Measurements from ENCODE around the gene SKI.
"Not testable (repeated sequence)": the region's sequence is repeated elsewhere in the genome, so short reads cannot be mapped to it uniquely, and the experiment has no call there.

Gene SKI

GRCh38 chr1:2252423-2252822 lies 24.3 kb downstream of the SKI start:
- peaks cover 35% of the 10 kb centered on the region for H3K4me1 Mint-ChIP-seq
- no peak for DNase-seq (ENCODE audit: low spot score in 2 of 2)
- ATAC-seq = no peak
- peaks cover 7% of the 10 kb centered on the region for H3K36me3 Mint-ChIP-seq
- no peak overlapping the region for H3K4me3 Mint-ChIP-seq
- H3K9me3 Mint-ChIP-seq = no peaks in the 10 kb centered on the region
- peak overlapping the region; percentile 84 for H3K27ac Mint-ChIP-seq

GRCh38 chr1:2253036-2253796 lies 25.1 kb downstream of the SKI start:
- no peak for ATAC-seq
- H3K4me3 Mint-ChIP-seq = no peak overlapping the region
- peaks cover 14% of the 10 kb centered on the region for H3K36me3 Mint-ChIP-seq
- no peaks in the 10 kb centered on the region for H3K9me3 Mint-ChIP-seq
- H3K27ac Mint-ChIP-seq = peak overlapping the region; percentile 84
- DNase-seq (ENCODE audit: low spot score in 2 of 2) = no peak
- peaks cover 41% of the 10 kb centered on the region for H3K4me1 Mint-ChIP-seq

- Mint-ChIP-seq H3K4me1 (peaks cover 40% of the 10 kb centered on the region), H3K36me3 (peaks cover 17% of the 10 kb centered on the region)
These were observed 25.8 kb downstream of the SKI start for GRCh38 chr1:2253797-2254480.

GRCh38 chr1:2255047-2255419 lies 26.9 kb downstream of the SKI start:
- no peak for DNase-seq (ENCODE audit: low spot score in 2 of 2)
- H3K4me1 Mint-ChIP-seq = peaks cover 44% of the 10 kb centered on the region
- no peaks in the 10 kb centered on the region for H3K9me3 Mint-ChIP-seq
- no peak overlapping the region for H3K4me3 Mint-ChIP-seq
- H3K27ac Mint-ChIP-seq = no peak overlapping the region
- H3K36me3 Mint-ChIP-seq = peaks cover 24% of the 10 kb centered on the region
- ATAC-seq = no peak

More at GRCh38 chr1:2253797-2254480, 25.8 kb downstream of the SKI start:
- DNase-seq (ENCODE audit: low spot score in 2 of 2) = no peak
- ATAC-seq = no peak
- no peak overlapping the region for H3K4me3 Mint-ChIP-seq
- H3K27ac Mint-ChIP-seq = peak overlapping the region; percentile 84
- no peaks in the 10 kb centered on the region for H3K9me3 Mint-ChIP-seq

- Mint-ChIP-seq H3K27ac (no peak overlapping the region), H3K36me3 (peaks cover 26% of the 10 kb centered on the region), H3K4me1 (peaks cover 48% of the 10 kb centered on the region), H3K4me3 (no peak overlapping the region), H3K9me3 (no peaks in the 10 kb centered on the region)
- peak; percentile 84 for ATAC-seq
- DNase-seq (ENCODE audit: low spot score in 2 of 2) = peak; percentile 38 to 83
These were observed 27.6 kb downstream of the SKI start for GRCh38 chr1:2255420-2256369.

GRCh38 chr1:2256435-2257244 lies 28.5 kb downstream of the SKI start:
- peaks cover 47% of the 10 kb centered on the region for H3K4me1 Mint-ChIP-seq
- H3K4me3 Mint-ChIP-seq = no peak overlapping the region
- no peak for DNase-seq (ENCODE audit: low spot score in 2 of 2)
- ATAC-seq = no peak
- H3K9me3 Mint-ChIP-seq = no peaks in the 10 kb centered on the region
- H3K36me3 Mint-ChIP-seq = peaks cover 26% of the 10 kb centered on the region
- no peak overlapping the region for H3K27ac Mint-ChIP-seq

- DNase-seq (ENCODE audit: low spot score in 2 of 2) (no peak), ATAC-seq (no peak)
- Mint-ChIP-seq H3K9me3 (no peaks in the 10 kb centered on the region), H3K27ac (no peak overlapping the region), H3K4me1 (peaks cover 43% of the 10 kb centered on the region), H3K36me3 (peaks cover 26% of the 10 kb centered on the region), H3K4me3 (no peak overlapping the region)
These were observed 29.1 kb downstream of the SKI start for GRCh38 chr1:2257245-2257627.

- H3K4me1 Mint-ChIP-seq = peaks cover 37% of the 10 kb centered on the region
These were observed 30.1 kb downstream of the SKI start for GRCh38 chr1:2258122-2258681.

GRCh38 chr1:2258996-2259395 lies 30.9 kb downstream of the SKI start:
- DNase-seq (ENCODE audit: low spot score in 2 of 2) = peak in 1 of 2 donors; percentile 29
- H3K36me3 Mint-ChIP-seq = peaks cover 19% of the 10 kb centered on the region
- no peaks in the 10 kb centered on the region for H3K9me3 Mint-ChIP-seq
- H3K4me1 Mint-ChIP-seq = peaks cover 37% of the 10 kb centered on the region
- H3K4me3 Mint-ChIP-seq = peak overlapping the region; percentile 15
- peak; percentile 37 for ATAC-seq
- H3K27ac Mint-ChIP-seq = no peak overlapping the region

More at GRCh38 chr1:2258122-2258681, 30.1 kb downstream of the SKI start:
- peaks cover 25% of the 10 kb centered on the region for H3K36me3 Mint-ChIP-seq
- no peaks in the 10 kb centered on the region for H3K9me3 Mint-ChIP-seq
- H3K27ac Mint-ChIP-seq = peak overlapping the region; percentile 40
- DNase-seq (ENCODE audit: low spot score in 2 of 2) (no peak), ATAC-seq (no peak)
- H3K4me3 Mint-ChIP-seq = peak overlapping the region; percentile 15

- Mint-ChIP-seq H3K27ac (no peak overlapping the region), H3K4me3 (no peak overlapping the region), H3K4me1 (peaks cover 41% of the 10 kb centered on the region), H3K9me3 (no peaks in the 10 kb centered on the region), H3K36me3 (peaks cover 19% of the 10 kb centered on the region)
- ATAC-seq (no peak), DNase-seq (ENCODE audit: low spot score in 2 of 2) (no peak)
These were observed 31.7 kb downstream of the SKI start for GRCh38 chr1:2259668-2260402.

GRCh38 chr1:2260470-2260869 lies 32.4 kb downstream of the SKI start:
- not testable (repeated sequence) for H3K27ac Mint-ChIP-seq; H3K9me3 Mint-ChIP-seq; DNase-seq (ENCODE audit: low spot score in 2 of 2); H3K4me3 Mint-ChIP-seq; ATAC-seq
- peaks cover 19% of the 10 kb centered on the region for H3K36me3 Mint-ChIP-seq
- H3K4me1 Mint-ChIP-seq = peaks cover 47% of the 10 kb centered on the region

- Mint-ChIP-seq H3K4me1 (peaks cover 50% of the 10 kb centered on the region), H3K27ac (no peak overlapping the region), H3K36me3 (peaks cover 19% of the 10 kb centered on the region), H3K9me3 (no peaks in the 10 kb centered on the region), H3K4me3 (no peak overlapping the region)
- ATAC-seq = no peak
- no peak for DNase-seq (ENCODE audit: low spot score in 2 of 2)
These were observed 32.8 kb downstream of the SKI start for GRCh38 chr1:2260917-2261316.

- not testable (repeated sequence) for ATAC-seq; H3K9me3 Mint-ChIP-seq; H3K4me3 Mint-ChIP-seq; H3K27ac Mint-ChIP-seq; DNase-seq (ENCODE audit: low spot score in 2 of 2)
- peaks cover 19% of the 10 kb centered on the region for H3K36me3 Mint-ChIP-seq
- peaks cover 58% of the 10 kb centered on the region for H3K4me1 Mint-ChIP-seq
These were observed 33.6 kb downstream of the SKI start for GRCh38 chr1:2261476-2262395.

Data from stimulated activated effector memory CD8-positive, alpha-beta T cell treated with anti-CD3 and anti-CD28 coated beads, Interleukin-12 subunit alpha, Interleukin-12 subunit beta, amount 100 ng/mL, for 72 hours (primary cell).